Mammary epithelial cell (primary cell): Measurements from ENCODE around the gene HINT2.

Experiments used
- EZH2 ChIP-seq: IDR thresholded peaks from 2 replicates; pipeline ENCODE4 v1.6.1; 2012; ENCODE audit warnings: low read length, inconsistent platforms, borderline replicate concordance
- TF ChIP-seq, protein P1 (sequence below), 2 donors: IDR thresholded peaks in 1 of 2; conservative IDR thresholded peaks in 1 of 2; 2 replicates each; pipeline ENCODE4 v1.5.1; 2011 to 2012; ENCODE audit warnings: inconsistent platforms in 2 of 2, low read length in 2 of 2, mild to moderate bottlenecking in 2 of 2, control low read depth in 1 of 2, low read depth in 1 of 2; ENCODE audit not compliant: insufficient read depth in 1 of 2; ENCODE audit errors: extremely low read depth in 1 of 2

GRCh38 chr9:35816708-35817107 lies 1.9 kb upstream of the HINT2 start:
- TF ChIP-seq, protein P1, sequence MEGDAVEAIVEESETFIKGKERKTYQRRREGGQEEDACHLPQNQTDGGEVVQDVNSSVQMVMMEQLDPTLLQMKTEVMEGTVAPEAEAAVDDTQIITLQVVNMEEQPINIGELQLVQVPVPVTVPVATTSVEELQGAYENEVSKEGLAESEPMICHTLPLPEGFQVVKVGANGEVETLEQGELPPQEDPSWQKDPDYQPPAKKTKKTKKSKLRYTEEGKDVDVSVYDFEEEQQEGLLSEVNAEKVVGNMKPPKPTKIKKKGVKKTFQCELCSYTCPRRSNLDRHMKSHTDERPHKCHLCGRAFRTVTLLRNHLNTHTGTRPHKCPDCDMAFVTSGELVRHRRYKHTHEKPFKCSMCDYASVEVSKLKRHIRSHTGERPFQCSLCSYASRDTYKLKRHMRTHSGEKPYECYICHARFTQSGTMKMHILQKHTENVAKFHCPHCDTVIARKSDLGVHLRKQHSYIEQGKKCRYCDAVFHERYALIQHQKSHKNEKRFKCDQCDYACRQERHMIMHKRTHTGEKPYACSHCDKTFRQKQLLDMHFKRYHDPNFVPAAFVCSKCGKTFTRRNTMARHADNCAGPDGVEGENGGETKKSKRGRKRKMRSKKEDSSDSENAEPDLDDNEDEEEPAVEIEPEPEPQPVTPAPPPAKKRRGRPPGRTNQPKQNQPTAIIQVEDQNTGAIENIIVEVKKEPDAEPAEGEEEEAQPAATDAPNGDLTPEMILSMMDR (conservative IDR thresholded peaks at IDR 0.05 in 1 of 2, IDR thresholded peaks at IDR 0.05 in 1 of 2; ENCODE audit: extremely low read depth in 1 of 2, insufficient read depth in 1 of 2, low read depth in 1 of 2, low read length in 2 of 2) = peak in 1 of 2 donors; percentile 9
- no peak for TF ChIP-seq EZH2
